Gastroesophageal sphincter (tissue), 4 donors: ENCODE results near the gene CMA1. TPM values are rescaled to one million over a fixed set of nuclear protein-coding genes. Genes with fewer than 3 reads are reported as not detected.
"Not testable (repeated sequence)": the region's sequence is repeated elsewhere in the genome, so short reads cannot be mapped to it uniquely, and the experiment has no call there.

Experiments
- ATAC-seq: fragments of 150-250 bp; one replicate; pipeline ENCODE4 v1.9.1; 2016; ENCODE audit warnings: mild to moderate bottlenecking, moderate library complexity
- H3K27ac ChIP-seq, 4 donors: fragments of 200-600 bp; sonication (generic) in 3 of 4; 1 replicate in 3 of 4; 2 replicates in 1 of 4; pipeline ENCODE4 v1.5.1; 2016 to 2019
- H3K27me3 ChIP-seq: fragments of 200-600 bp; sonication (generic); one replicate; pipeline ENCODE4 v1.5.1; 2019
- H3K36me3 ChIP-seq, 2 donors: fragments of 200-600 bp; sonication (generic); one replicate each; pipeline ENCODE4 v1.5.1; 2019; ENCODE audit warnings: control low read depth in 1 of 2
- H3K4me1 ChIP-seq, 3 donors: fragments of 200-600 bp; sonication (generic); 1 replicate in 2 of 3; 2 replicates in 1 of 3; pipeline ENCODE4 v1.5.1; 2016 to 2019; ENCODE audit warnings: control low read depth in 2 of 3
- H3K4me3 ChIP-seq, 2 donors: fragments of 200-600 bp; sonication (generic); one replicate each; pipeline ENCODE4 v1.5.1; 2019; ENCODE audit warnings: mild to moderate bottlenecking in 1 of 2, moderate library complexity in 1 of 2
- H3K9me3 ChIP-seq, 3 donors: fragments of 200-600 bp; sonication (generic); one replicate each; pipeline ENCODE4 v1.5.1; 2017 to 2019; ENCODE audit warnings: control low read depth in 2 of 3
- EP300 ChIP-seq: sonication (generic); formaldehyde crosslinking; IDR thresholded peaks from one replicate; pipeline ENCODE4 v1.6.1; 2017; ENCODE audit warnings: antibody characterized with exemption, mild to moderate bottlenecking
- POLR2A ChIP-seq, 2 donors: fragments of 450-650 bp; IDR thresholded peaks; one replicate each; pipeline ENCODE4 v1.6.1; 2017; ENCODE audit warnings: antibody characterized with exemption in 2 of 2, mild to moderate bottlenecking in 2 of 2, moderate library complexity in 1 of 2
- POLR2AphosphoS5 ChIP-seq: sonication (generic); formaldehyde crosslinking; IDR thresholded peaks from one replicate; pipeline ENCODE4 v1.6.1; 2017; ENCODE audit warnings: antibody characterized with exemption
- WGBS, 2 donors: methylation state at CpG; one replicate each; pipeline ENCODE4 v1.1.5; 2018; ENCODE audit warnings: low coverage in 1 of 2; 5-methylcytosine and 5-hydroxymethylcytosine counted together
- total RNA-seq, 4 donors: library from RNA; depleted of rRNA; stranded (reverse); fragments of >200 nt; gene quantifications; one replicate each; pipeline ENCODE4 v1.1.0, GENCODE V29; 2016
- TF ChIP-seq, protein P1 (sequence below), 4 experiments: fragments of 200-600 bp in 2 of 4; fragments of 450-650 bp in 2 of 4; sonication (generic) in 1 of 4; IDR thresholded peaks; one replicate each; pipeline ENCODE4 v1.5.1; 2017 to 2019; ENCODE audit warnings: antibody characterized with exemption in 4 of 4, mild to moderate bottlenecking in 2 of 4, moderate library complexity in 2 of 4

The CMA1 gene
- total RNA-seq, 4 donors from 2014 or later = 0.93 to 9.8 TPM; not detected in 2

- TF ChIP-seq EP300 (no peak), POLR2AphosphoS5 (no peak), POLR2A (IDR thresholded peaks at IDR 0.05) (no peak)
- TF ChIP-seq, protein P1, sequence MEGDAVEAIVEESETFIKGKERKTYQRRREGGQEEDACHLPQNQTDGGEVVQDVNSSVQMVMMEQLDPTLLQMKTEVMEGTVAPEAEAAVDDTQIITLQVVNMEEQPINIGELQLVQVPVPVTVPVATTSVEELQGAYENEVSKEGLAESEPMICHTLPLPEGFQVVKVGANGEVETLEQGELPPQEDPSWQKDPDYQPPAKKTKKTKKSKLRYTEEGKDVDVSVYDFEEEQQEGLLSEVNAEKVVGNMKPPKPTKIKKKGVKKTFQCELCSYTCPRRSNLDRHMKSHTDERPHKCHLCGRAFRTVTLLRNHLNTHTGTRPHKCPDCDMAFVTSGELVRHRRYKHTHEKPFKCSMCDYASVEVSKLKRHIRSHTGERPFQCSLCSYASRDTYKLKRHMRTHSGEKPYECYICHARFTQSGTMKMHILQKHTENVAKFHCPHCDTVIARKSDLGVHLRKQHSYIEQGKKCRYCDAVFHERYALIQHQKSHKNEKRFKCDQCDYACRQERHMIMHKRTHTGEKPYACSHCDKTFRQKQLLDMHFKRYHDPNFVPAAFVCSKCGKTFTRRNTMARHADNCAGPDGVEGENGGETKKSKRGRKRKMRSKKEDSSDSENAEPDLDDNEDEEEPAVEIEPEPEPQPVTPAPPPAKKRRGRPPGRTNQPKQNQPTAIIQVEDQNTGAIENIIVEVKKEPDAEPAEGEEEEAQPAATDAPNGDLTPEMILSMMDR (IDR thresholded peaks at IDR 0.05) = no peak
- H3K36me3 ChIP-seq = no peaks in the 10 kb centered on the region
- no peak for ATAC-seq
- H3K4me3 ChIP-seq = no peak overlapping the region
- H3K9me3 ChIP-seq = no peaks in the 10 kb centered on the region
- H3K4me1 ChIP-seq = no peaks in the 10 kb centered on the region
- H3K27ac ChIP-seq = no peak overlapping the region
- WGBS, 2 donors = 74 to 82% methylated on average over 2 to 3 of the region's 3 CpGs
- H3K27me3 ChIP-seq = peaks cover 19% of the 10 kb centered on the region
Observed at GRCh38 chr14:24534286-24534685, 26.2 kb upstream of the CMA1 start.

DNA sequence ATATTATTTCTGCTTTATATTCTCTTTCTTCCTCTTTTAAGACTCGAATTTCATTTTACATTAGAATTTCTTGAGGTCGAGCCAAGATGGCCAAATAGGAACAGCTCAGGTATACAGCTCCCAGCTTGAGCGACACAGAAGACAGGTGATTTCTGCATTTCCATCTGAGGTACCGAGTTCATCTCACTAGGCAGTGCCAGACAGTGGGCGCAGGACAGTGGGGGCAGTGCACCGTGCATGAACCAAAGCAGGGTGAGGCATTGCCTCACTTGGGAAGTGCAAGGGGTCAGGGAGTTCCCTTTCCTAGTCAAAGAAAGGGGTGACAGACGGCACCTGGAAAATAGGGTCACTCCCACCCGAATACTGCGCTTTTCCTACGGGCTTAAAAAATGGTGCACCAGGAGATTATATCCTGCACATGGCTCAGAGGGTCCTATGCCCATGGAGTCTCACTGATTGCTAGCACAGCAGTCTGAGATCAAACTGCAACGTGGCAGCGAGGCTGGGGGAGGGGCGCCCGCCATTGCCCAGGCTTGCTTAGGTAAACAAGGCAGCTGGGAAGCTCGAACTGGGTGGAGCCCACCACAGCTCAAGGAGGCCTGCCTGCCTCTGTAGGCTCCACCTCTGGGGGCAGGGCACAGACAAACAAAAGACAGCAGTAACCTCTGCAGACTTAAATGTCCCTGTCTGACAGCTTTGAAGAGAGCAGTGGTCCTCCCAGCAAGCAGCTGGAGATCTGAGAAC, 18.0 kb upstream of the CMA1 start:
- not testable (repeated sequence) for H3K27me3 ChIP-seq, H3K9me3 ChIP-seq, H3K4me1 ChIP-seq, H3K27ac ChIP-seq, ATAC-seq, H3K36me3 ChIP-seq, H3K4me3 ChIP-seq
- 76 to 79% methylated on average over 8 to 10 of the region's 15 CpGs for WGBS, 2 donors

- H3K9me3 ChIP-seq = no peaks in the 10 kb centered on the region
- H3K4me3 ChIP-seq = no peak overlapping the region
- H3K36me3 ChIP-seq = no peaks in the 10 kb centered on the region
- no peak for ATAC-seq
- WGBS, 2 donors = 61 to 69% methylated on average over 2 of the region's 2 CpGs
- no peak overlapping the region for H3K27ac ChIP-seq
- no peaks in the 10 kb centered on the region for H3K27me3 ChIP-seq
- TF ChIP-seq, protein P1 (IDR thresholded peaks at IDR 0.05) = no peak
- TF ChIP-seq POLR2AphosphoS5 (no peak), POLR2A (IDR thresholded peaks at IDR 0.05) (no peak), EP300 (no peak)
- H3K4me1 ChIP-seq = no peaks in the 10 kb centered on the region
Observed at GRCh38 chr14:24518851-24519250, 10.8 kb upstream of the CMA1 start.

DNA sequence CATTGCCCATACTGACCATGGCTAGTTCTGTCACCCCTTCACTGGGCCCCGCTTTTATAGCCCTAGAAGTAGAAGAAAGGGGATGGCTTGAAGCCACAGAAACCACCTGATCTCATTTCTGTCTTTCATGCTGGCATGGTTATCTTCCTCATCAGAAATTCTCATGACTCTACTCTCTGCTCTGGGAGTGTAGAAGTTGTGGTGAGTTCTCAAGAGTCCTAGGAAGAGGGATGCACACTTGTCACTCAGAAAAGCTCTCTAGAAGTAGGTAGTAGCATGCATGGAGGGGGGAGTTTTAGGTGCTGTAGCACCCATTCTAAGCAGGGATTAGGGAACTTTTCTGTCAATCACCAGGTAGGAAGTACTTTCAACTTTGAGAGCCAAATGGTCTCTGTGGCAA, 6.1 kb upstream of the CMA1 start:
- no peak overlapping the region for H3K4me3 ChIP-seq
- WGBS, 2 donors = 67% methylated on average over 1 of the region's 1 CpG
- no peaks in the 10 kb centered on the region for H3K36me3 ChIP-seq
- H3K27me3 ChIP-seq = peaks cover 4% of the 10 kb centered on the region
- no peak overlapping the region for H3K27ac ChIP-seq
- no peak for ATAC-seq
- H3K4me1 ChIP-seq = no peaks in the 10 kb centered on the region
- TF ChIP-seq POLR2AphosphoS5 (no peak), POLR2A (IDR thresholded peaks at IDR 0.05) (no peak), EP300 (no peak)
- TF ChIP-seq, protein P1 (IDR thresholded peaks at IDR 0.05) = no peak
- no peaks in the 10 kb centered on the region for H3K9me3 ChIP-seq

DNA sequence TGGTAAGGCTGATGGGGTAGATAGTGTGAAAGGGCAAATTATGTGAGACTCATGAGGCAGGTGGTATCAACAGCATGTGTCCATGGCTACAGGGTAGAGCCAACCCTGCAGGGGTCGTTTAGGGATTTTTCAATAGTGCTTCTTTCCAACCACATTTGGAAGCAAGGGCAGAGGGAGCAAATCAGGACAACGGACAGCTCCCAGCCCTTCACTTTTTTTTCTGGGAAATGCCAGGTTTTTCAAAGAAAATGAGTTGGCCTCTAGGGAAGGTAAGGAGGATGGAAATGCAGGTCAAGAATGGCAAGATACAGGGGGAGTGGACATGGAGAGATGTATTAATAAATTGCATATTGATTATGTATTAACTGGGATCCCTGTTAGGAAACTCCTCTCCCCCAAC, 4.9 kb upstream of the CMA1 start:
- TF ChIP-seq POLR2AphosphoS5 (no peak), POLR2A (IDR thresholded peaks at IDR 0.05) (no peak), EP300 (no peak)
- TF ChIP-seq, protein P1 (IDR thresholded peaks at IDR 0.05) = no peak
- 5% methylated on average over 2 of the region's 2 CpGs; no CpG with 5 or more reads in 1 of the 2 donors for WGBS, 2 donors
- H3K4me3 ChIP-seq = no peak overlapping the region
- H3K4me1 ChIP-seq = no peaks in the 10 kb centered on the region
- H3K36me3 ChIP-seq = no peaks in the 10 kb centered on the region
- H3K9me3 ChIP-seq = no peaks in the 10 kb centered on the region
- peaks cover 7% of the 10 kb centered on the region for H3K27me3 ChIP-seq
- no peak for ATAC-seq
- no peak overlapping the region for H3K27ac ChIP-seq
